HEK293 (cell line): Measurements from ENCODE around the gene PITPNC1.

Experiments used
- BCL11A ChIP-seq: fragments of 450-650 bp; formaldehyde crosslinking; IDR thresholded peaks from 2 replicates; pipeline ENCODE4 v1.5.1; 2016; ENCODE audit warnings: low read depth, missing biosample characterization, missing genetic modification characterization
- FEZF1 ChIP-seq: fragments of 450-650 bp; formaldehyde crosslinking; IDR thresholded peaks from 2 replicates; pipeline ENCODE4 v1.5.1; 2016; ENCODE audit warnings: missing biosample characterization, missing genetic modification characterization
- MEIS1 ChIP-seq: sonication (generic); formaldehyde crosslinking; IDR thresholded peaks from 2 replicates; pipeline ENCODE4 v1.8.1; 2022; ENCODE audit warnings: missing genetic modification reagents, mild to moderate bottlenecking, borderline replicate concordance
- RBAK ChIP-seq: fragments of 450-650 bp; formaldehyde crosslinking; IDR thresholded peaks from 2 replicates; pipeline ENCODE4 v1.5.1; 2016; ENCODE audit warnings: missing biosample characterization, missing genetic modification characterization
- SALL2 ChIP-seq: fragments of 450-650 bp; formaldehyde crosslinking; IDR thresholded peaks from 2 replicates; pipeline ENCODE4 v1.5.0; 2017; ENCODE audit warnings: missing biosample characterization, mild to moderate bottlenecking, missing genetic modification characterization, borderline replicate concordance
- SP7 ChIP-seq: fragments of 450-650 bp; formaldehyde crosslinking; IDR thresholded peaks from 2 replicates; pipeline ENCODE4 v1.5.1; 2016; ENCODE audit warnings: missing biosample characterization, missing genetic modification characterization
- ZNF10 ChIP-seq: fragments of 450-650 bp; formaldehyde crosslinking; IDR thresholded peaks from 2 replicates; pipeline ENCODE4 v1.5.1; 2017; ENCODE audit warnings: missing biosample characterization, missing genetic modification characterization
- ZNF133 ChIP-seq: fragments of 450-650 bp; formaldehyde crosslinking; IDR thresholded peaks from 2 replicates; pipeline ENCODE4 v1.5.1; 2016; ENCODE audit warnings: missing biosample characterization, missing genetic modification characterization
- ZNF140 ChIP-seq: fragments of 450-650 bp; formaldehyde crosslinking; IDR thresholded peaks from 2 replicates; pipeline ENCODE4 v1.5.1; 2016; ENCODE audit warnings: missing biosample characterization, missing genetic modification characterization
- ZNF146 ChIP-seq: fragments of 450-650 bp; formaldehyde crosslinking; IDR thresholded peaks from 2 replicates; pipeline ENCODE4 v1.5.1; 2016; ENCODE audit warnings: missing biosample characterization, missing genetic modification characterization
- ZNF157 ChIP-seq: fragments of 450-650 bp; formaldehyde crosslinking; IDR thresholded peaks from 2 replicates; pipeline ENCODE4 v1.5.1; 2016; ENCODE audit warnings: missing biosample characterization, missing genetic modification characterization
- ZNF16 ChIP-seq: fragments of 450-650 bp; formaldehyde crosslinking; IDR thresholded peaks from 2 replicates; pipeline ENCODE4 v1.5.1; 2016; ENCODE audit warnings: low read depth, missing biosample characterization, missing genetic modification characterization
- ZNF184 ChIP-seq: fragments of 450-650 bp; IDR thresholded peaks from 2 replicates; pipeline ENCODE4 v1.5.1; 2018; ENCODE audit warnings: missing biosample characterization, mild to moderate bottlenecking, missing genetic modification characterization
- ZNF350 ChIP-seq: fragments of 450-650 bp; formaldehyde crosslinking; IDR thresholded peaks from 2 replicates; pipeline ENCODE4 v1.5.0; 2017; ENCODE audit warnings: missing biosample characterization, mild to moderate bottlenecking, missing genetic modification characterization
- ZNF426 ChIP-seq: fragments of 450-650 bp; formaldehyde crosslinking; IDR thresholded peaks from 2 replicates; pipeline ENCODE4 v1.5.1; 2017; ENCODE audit warnings: missing biosample characterization, missing genetic modification characterization, mild to moderate bottlenecking, inconsistent platforms, moderate library complexity
- ZNF521 ChIP-seq: fragments of 450-650 bp; formaldehyde crosslinking; IDR thresholded peaks from 2 replicates; pipeline ENCODE4 v1.5.1; 2017; ENCODE audit warnings: missing biosample characterization, mild to moderate bottlenecking, missing genetic modification characterization
- ZNF529 ChIP-seq: fragments of 450-650 bp; formaldehyde crosslinking; IDR thresholded peaks from 2 replicates; pipeline ENCODE4 v1.5.1; 2017; ENCODE audit warnings: missing genetic modification characterization, missing biosample characterization; ENCODE audit not compliant: insufficient replicate concordance
- ZNF548 ChIP-seq: fragments of 450-650 bp; formaldehyde crosslinking; IDR thresholded peaks from 2 replicates; pipeline ENCODE4 v1.5.1; 2016; ENCODE audit warnings: missing biosample characterization, missing genetic modification characterization
- ZNF560 ChIP-seq: fragments of 450-650 bp; formaldehyde crosslinking; IDR thresholded peaks from 2 replicates; pipeline ENCODE4 v1.5.1; 2017; ENCODE audit warnings: missing biosample characterization, missing genetic modification characterization, borderline replicate concordance
- ZNF571 ChIP-seq: fragments of 450-650 bp; formaldehyde crosslinking; IDR thresholded peaks from 2 replicates; pipeline ENCODE4 v1.5.0; 2017; ENCODE audit warnings: missing biosample characterization, missing genetic modification characterization
- ZNF624 ChIP-seq: fragments of 450-650 bp; formaldehyde crosslinking; IDR thresholded peaks from 2 replicates; pipeline ENCODE4 v1.5.1; 2017; ENCODE audit warnings: missing biosample characterization, missing genetic modification characterization
- ZNF629 ChIP-seq: fragments of 450-650 bp; formaldehyde crosslinking; IDR thresholded peaks from 2 replicates; pipeline ENCODE4 v1.5.1; 2017; ENCODE audit warnings: missing biosample characterization, missing genetic modification characterization
- ZNF670 ChIP-seq: fragments of 450-650 bp; formaldehyde crosslinking; IDR thresholded peaks from 2 replicates; pipeline ENCODE4 v1.5.1; 2016; ENCODE audit warnings: missing biosample characterization, missing genetic modification characterization, low read depth
- ZNF776 ChIP-seq: fragments of 450-650 bp; formaldehyde crosslinking; IDR thresholded peaks from 2 replicates; pipeline ENCODE4 v1.5.0; 2017; ENCODE audit warnings: missing biosample characterization, missing genetic modification characterization, borderline replicate concordance
- ZSCAN16 ChIP-seq: fragments of 450-650 bp; formaldehyde crosslinking; IDR thresholded peaks from 2 replicates; pipeline ENCODE4 v1.5.1; 2016; ENCODE audit warnings: missing biosample characterization, missing genetic modification characterization
- ZXDB ChIP-seq: fragments of 450-650 bp; formaldehyde crosslinking; IDR thresholded peaks from 2 replicates; pipeline ENCODE4 v1.5.1; 2016; ENCODE audit warnings: missing biosample characterization, missing genetic modification characterization
- TF ChIP-seq, protein P1 (sequence below): fragments of 450-650 bp; IDR thresholded peaks from 2 replicates; pipeline ENCODE4 v1.5.1; 2018; ENCODE audit warnings: missing biosample characterization, missing genetic modification characterization
- TF ChIP-seq, protein P2 (sequence below): fragments of 450-650 bp; formaldehyde crosslinking; IDR thresholded peaks from 2 replicates; pipeline ENCODE4 v1.5.1; 2016; ENCODE audit warnings: missing biosample characterization, missing genetic modification characterization
- TF ChIP-seq, protein P3 (sequence below): fragments of 450-650 bp; formaldehyde crosslinking; IDR thresholded peaks from 2 replicates; pipeline ENCODE4 v1.5.1; 2016; ENCODE audit warnings: missing biosample characterization, missing genetic modification characterization
- TF ChIP-seq, protein P4 (sequence below): fragments of 450-650 bp; formaldehyde crosslinking; IDR thresholded peaks from 2 replicates; pipeline ENCODE4 v1.5.0; 2017; ENCODE audit warnings: missing biosample characterization, missing genetic modification characterization, borderline replicate concordance
- TF ChIP-seq, protein P5 (sequence below): fragments of 450-650 bp; formaldehyde crosslinking; IDR thresholded peaks from 2 replicates; pipeline ENCODE4; 2016; ENCODE audit warnings: missing biosample characterization, missing genetic modification characterization
- TF ChIP-seq, protein P6 (sequence below): fragments of 450-650 bp; formaldehyde crosslinking; IDR thresholded peaks from 2 replicates; pipeline ENCODE4 v1.5.1; 2016; ENCODE audit warnings: missing biosample characterization, missing genetic modification characterization

PITPNC1 gene

DNA sequence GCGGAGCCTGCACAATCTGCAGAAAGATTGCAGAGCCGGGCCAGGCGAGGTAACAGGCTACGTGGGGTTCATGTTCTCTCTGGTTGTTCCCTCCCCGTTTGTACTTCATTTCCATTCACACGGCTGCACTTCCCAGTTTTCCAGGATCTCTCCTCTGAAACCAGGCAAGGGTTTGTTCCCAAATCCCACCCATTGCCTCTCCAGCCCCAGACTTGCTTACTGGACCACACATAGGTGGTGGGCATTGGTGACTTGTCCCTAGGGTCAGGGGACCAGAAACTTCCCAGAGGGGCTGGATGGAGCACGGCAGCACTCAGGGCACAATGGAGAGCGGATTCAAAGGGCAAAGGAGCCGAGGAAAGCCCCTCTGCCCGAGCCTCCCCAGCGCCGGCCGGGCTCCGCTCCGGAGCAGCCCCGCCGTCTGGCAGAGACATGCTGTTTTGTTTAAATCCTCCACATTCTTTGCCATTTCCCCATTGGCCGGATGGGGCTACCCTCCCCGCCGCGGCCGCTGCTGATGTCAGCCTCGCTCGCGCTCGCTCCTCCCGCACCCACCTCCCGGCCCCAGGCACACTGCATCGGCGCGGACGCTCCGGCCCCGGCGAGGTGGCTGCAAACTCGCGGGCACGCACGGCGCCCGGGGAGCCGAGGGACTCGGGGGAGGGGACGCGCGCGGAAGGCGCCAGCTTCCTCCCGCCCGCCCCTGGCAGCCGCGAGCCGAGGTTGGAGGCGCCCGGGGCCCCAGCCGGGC lies at the start of gene PITPNC1 (continued):
- TF ChIP-seq, protein P1, sequence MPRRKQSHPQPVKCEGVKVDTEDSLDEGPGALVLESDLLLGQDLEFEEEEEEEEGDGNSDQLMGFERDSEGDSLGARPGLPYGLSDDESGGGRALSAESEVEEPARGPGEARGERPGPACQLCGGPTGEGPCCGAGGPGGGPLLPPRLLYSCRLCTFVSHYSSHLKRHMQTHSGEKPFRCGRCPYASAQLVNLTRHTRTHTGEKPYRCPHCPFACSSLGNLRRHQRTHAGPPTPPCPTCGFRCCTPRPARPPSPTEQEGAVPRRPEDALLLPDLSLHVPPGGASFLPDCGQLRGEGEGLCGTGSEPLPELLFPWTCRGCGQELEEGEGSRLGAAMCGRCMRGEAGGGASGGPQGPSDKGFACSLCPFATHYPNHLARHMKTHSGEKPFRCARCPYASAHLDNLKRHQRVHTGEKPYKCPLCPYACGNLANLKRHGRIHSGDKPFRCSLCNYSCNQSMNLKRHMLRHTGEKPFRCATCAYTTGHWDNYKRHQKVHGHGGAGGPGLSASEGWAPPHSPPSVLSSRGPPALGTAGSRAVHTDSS (tag by site-specific recombination) = no peak; the same call in 1 of the 2 replicates
- TF ChIP-seq ZNF560 (tag by site-specific recombination) (peak; percentile 100), ZNF184 (tag by site-specific recombination) (0 out of 2 replicates have a peak, but pooled peaks have one; percentile 40), ZNF548 (tag by site-specific recombination) (no peak), ZNF157 (tag by site-specific recombination) (no peak), ZNF426 (tag by site-specific recombination) (no peak), ZNF146 (no peak), ZNF629 (tag by site-specific recombination) (no peak), SALL2 (tag by site-specific recombination) (no peak), ZNF133 (no peak), ZNF776 (no peak), ZNF521 (tag by site-specific recombination) (no peak), ZNF571 (no peak), ZNF10 (tag by site-specific recombination) (no peak), ZSCAN16 (tag by site-specific recombination) (no peak), ZNF16 (tag by site-specific recombination) (no peak), SP7 (0 out of 2 replicates have a peak, but pooled peaks have one; percentile 22), ZNF140 (tag by site-specific recombination) (no peak), MEIS1 (CRISPR knock-in tag) (no peak), RBAK (tag by site-specific recombination) (no peak), ZNF350 (tag by site-specific recombination) (no peak), FEZF1 (tag by site-specific recombination) (no peak), ZNF670 (no peak), BCL11A (tag by site-specific recombination) (no peak), ZNF529 (tag by site-specific recombination) (no peak), ZNF624 (tag by site-specific recombination) (no peak), ZXDB (tag by site-specific recombination) (no peak)
- TF ChIP-seq, protein P2, sequence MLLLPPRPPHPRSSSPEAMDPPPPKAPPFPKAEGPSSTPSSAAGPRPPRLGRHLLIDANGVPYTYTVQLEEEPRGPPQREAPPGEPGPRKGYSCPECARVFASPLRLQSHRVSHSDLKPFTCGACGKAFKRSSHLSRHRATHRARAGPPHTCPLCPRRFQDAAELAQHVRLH = no peak
- TF ChIP-seq, protein P3, sequence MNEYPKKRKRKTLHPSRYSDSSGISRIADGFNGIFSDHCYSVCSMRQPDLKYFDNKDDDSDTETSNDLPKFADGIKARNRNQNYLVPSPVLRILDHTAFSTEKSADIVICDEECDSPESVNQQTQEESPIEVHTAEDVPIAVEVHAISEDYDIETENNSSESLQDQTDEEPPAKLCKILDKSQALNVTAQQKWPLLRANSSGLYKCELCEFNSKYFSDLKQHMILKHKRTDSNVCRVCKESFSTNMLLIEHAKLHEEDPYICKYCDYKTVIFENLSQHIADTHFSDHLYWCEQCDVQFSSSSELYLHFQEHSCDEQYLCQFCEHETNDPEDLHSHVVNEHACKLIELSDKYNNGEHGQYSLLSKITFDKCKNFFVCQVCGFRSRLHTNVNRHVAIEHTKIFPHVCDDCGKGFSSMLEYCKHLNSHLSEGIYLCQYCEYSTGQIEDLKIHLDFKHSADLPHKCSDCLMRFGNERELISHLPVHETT (tag by site-specific recombination) = no peak
- TF ChIP-seq, protein P4, sequence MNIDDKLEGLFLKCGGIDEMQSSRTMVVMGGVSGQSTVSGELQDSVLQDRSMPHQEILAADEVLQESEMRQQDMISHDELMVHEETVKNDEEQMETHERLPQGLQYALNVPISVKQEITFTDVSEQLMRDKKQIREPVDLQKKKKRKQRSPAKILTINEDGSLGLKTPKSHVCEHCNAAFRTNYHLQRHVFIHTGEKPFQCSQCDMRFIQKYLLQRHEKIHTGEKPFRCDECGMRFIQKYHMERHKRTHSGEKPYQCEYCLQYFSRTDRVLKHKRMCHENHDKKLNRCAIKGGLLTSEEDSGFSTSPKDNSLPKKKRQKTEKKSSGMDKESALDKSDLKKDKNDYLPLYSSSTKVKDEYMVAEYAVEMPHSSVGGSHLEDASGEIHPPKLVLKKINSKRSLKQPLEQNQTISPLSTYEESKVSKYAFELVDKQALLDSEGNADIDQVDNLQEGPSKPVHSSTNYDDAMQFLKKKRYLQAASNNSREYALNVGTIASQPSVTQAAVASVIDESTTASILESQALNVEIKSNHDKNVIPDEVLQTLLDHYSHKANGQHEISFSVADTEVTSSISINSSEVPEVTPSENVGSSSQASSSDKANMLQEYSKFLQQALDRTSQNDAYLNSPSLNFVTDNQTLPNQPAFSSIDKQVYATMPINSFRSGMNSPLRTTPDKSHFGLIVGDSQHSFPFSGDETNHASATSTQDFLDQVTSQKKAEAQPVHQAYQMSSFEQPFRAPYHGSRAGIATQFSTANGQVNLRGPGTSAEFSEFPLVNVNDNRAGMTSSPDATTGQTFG (tag by site-specific recombination) = no peak
- TF ChIP-seq, protein P5, sequence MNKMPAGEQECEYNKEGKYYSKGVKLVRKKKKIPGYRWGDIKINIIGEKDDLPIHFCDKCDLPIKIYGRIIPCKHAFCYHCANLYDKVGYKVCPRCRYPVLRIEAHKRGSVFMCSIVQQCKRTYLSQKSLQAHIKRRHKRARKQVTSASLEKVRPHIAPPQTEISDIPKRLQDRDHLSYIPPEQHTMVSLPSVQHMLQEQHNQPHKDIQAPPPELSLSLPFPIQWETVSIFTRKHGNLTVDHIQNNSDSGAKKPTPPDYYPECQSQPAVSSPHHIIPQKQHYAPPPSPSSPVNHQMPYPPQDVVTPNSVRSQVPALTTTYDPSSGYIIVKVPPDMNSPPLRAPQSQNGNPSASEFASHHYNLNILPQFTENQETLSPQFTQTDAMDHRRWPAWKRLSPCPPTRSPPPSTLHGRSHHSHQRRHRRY (tag by site-specific recombination) = no peak
- TF ChIP-seq, protein P6, sequence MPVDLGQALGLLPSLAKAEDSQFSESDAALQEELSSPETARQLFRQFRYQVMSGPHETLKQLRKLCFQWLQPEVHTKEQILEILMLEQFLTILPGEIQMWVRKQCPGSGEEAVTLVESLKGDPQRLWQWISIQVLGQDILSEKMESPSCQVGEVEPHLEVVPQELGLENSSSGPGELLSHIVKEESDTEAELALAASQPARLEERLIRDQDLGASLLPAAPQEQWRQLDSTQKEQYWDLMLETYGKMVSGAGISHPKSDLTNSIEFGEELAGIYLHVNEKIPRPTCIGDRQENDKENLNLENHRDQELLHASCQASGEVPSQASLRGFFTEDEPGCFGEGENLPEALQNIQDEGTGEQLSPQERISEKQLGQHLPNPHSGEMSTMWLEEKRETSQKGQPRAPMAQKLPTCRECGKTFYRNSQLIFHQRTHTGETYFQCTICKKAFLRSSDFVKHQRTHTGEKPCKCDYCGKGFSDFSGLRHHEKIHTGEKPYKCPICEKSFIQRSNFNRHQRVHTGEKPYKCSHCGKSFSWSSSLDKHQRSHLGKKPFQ = no peak
